Measurements from ENCODE around the gene TECPR1.

Gene TECPR1

DNA sequence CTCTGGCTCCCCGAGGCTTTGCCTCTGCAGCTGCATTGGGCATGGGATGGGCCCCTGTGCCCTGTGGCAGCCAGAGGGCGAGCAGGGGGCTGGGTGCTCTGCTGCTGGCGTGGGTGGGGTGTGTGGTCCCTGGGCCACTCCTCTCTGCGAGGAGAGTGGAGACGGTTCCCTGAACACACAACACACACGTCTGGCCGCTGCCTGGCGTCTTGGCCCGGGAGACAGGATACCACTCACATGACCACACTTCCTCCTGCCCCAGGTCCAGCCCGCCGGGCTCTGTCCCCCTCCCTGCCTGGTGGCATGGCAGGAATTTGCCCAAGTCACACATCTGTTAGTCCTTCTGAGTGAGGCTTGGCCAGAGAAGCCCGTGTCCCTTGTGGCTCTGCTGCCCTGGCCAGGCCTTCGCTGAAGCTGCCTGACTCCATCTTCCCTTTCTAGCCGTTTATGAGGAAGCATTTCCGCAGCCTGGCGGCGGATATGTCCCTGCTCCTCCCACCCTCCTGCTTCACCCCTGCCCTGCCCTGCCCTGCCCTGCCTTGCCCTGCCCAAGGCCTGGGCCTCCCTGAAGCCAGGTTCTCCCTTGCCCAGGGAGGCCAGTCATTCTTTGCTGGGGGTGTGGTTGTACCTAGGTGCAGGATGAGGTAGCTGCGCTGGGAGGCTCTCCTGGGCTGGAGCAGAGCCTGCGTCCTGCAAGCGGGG lies 32.5 kb upstream of the TECPR1 start:
- DNase-seq = no peak

DNA sequence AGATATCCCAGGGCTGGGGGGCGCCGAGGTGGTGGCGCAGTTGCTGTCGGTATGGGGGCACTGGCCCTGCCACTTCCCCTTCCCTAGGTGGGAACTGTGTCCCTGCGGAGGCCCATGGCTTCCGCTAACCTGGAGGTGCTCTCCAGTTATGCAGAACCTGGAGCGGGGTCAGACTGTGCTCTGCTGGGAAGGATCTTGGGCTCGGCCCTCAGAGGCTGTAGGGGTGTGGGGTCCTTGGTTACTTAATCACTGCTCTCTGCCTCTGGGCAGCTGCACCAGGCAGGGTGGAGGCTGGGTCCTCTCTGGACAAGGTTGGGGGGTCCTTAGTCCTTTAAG lies 31.8 kb upstream of the TECPR1 start:
- DNase-seq = no peak

DNA sequence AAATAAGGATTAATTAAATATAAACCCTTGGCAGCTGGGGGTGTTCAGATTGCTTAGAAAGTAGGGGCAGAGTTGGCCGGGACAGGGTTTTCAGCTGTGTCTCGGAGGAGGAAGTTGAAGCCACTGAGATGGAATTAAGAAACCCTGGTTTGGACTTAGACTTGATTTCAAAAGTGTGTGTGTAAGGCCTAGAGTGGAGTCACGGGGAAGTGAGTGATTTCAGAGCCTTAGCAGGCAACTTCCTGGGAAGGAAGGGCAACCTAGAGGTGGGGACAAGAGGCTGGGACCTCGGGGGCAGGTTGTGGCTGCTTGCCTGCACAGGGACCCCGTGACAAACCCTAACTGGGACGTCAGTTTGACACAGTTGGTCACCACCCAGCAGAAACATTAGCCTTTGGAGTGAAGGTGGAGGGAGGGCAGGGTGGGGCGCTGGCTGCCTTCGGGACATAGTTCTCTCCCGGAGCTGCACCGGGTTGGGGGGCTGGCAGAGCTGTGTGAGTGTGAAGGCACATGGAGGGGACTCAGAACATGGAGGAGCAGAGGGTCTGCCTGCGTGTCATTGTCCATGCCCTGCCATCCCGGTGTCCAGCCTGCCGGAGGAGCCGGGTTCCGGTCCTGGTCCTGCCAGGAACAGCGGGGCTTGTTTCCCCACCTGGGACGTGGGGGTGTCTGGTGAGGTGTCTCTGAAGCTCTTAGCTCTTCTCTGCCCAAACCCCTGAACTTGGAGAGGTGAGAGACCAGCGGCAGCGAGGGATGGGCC lies 31.3 kb upstream of the TECPR1 start:
- DNase-seq = no peak

DNA sequence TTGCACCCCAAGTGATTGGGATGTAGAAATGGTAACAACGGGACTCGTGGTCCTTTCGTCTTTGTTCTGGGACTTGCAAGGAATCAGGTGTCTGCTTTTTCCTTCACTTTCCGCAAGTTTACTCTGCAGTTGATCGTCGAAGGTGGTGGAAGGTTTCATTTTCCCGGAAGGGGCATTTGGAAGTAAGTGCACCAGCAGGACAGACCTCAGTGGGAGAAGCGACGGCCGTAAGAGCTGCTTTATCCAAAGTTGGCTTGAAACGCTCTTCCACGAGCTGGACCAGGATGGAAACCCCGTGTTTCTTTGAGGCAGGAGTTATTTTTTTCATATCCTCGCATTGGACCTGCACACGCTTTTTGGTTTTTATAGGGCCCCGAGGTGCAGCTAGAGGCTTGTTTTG lies 30.7 kb upstream of the TECPR1 start:
- DNase-seq = no peak

DNA sequence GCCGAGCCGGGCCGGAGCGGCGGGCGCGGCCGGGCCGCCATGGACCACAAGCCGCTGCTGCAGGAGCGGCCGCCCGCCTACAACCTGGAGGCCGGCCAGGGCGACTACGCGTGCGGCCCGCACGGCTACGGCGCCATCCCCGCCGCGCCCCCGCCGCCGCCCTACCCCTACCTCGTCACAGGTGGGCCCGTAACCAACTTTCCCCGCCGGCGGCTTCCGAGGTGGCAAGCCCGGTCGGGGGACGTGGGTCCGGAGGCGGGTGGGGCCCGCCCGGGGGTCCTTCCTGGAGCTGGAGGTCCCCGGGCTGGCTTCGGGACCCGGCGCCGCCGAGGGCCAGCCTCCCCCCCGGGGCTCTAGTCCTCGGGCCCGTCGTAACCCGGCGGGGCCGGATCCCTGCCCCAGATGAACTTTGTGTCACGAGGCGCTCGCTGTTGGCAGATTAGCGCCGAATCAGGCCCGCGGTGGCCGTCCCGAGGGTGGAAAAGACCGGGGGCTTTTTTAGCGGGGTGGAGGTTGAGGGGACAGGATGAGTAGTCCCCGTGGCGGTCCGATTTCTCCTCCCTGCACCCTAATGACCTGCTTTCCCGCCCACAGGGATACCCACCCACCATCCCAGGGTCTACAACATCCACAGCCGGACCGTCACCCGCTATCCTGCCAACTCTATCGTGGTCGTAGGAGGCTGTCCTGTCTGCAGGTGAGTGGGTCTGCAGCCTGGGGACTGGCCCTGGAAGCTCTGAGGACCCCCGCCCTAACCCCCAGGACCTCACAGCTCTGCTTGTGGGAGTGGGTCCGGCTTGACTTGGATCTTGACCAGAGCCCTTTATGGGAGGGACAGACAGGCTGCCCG lies 29.9 kb upstream of the TECPR1 start:
- DNase-seq = no peak

DNA sequence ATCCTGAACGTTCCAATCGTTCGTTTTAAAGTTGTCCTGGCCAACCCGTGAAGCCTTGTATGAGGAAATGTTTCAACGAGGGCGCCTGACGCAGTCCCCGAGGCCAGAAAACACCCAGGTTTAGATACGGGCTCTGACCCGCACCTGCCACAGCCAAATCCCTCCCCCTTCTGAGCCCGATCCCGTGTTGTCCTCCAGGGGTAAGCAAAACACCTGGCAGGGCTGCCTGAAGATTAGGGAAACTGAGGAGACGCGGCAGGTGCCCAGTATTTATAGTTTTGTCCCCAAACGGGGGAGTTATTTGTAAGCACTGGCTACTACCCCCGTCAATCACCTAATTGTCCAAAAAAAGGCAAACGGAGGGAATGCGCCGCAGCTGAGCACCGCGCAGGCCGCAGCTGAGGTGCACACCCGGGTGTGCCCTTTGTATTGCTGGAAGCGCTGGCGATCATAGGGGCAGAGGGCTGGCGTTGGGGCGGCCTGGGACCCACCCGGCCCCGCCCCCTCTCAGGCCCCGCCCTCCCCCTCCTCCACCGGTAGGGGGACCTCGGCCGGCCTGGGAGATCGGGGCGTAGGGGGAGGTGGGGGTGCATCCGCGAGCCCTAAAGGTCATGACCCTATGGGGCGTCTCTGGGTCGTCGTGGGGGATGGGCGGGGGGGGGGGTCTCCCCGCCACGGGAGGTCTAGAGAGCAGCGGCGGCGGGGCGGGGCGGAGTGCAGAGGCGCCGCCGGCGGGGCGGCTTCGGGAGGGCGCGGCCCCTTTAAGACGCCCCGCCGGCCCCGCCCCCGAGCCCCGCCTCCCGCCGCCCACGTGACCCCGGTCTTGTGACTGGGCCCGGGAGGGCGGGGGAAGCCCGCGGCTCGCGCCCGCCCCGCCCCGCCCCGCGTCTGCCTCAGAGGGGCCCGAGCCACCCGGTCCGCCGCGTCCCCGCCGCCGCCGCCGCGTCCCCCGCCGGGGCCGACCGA lies 29.0 kb upstream of the TECPR1 start, which contains the start of gene BRI3:
BRI3 (plus strand) TSS at position 896 of the 966 bp plus-strand sequence. CDS start 110 bp downstream, outside the sequence.
- DNase-seq = peak; percentile 28

DNA sequence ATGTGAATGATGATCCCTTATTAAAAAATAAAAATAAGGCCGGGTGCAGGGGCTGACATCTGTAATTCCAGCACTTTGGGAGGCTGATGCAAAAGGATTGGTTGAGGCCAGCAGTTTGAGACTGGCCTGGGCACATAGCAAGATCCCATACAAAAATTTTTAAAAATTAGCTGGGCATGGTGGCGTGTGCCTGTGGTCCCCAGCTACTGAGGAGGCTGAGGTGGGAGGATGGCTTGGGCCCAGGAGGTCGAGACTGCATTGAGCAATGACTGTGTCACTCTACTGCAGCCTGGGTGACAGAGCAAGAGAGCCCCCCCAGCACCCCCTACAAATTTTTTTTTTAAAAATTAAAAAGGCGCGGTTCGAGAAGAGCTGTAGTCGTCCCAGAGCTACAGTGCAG lies 28.3 kb upstream of the TECPR1 start:
- DNase-seq = no peak

DNA sequence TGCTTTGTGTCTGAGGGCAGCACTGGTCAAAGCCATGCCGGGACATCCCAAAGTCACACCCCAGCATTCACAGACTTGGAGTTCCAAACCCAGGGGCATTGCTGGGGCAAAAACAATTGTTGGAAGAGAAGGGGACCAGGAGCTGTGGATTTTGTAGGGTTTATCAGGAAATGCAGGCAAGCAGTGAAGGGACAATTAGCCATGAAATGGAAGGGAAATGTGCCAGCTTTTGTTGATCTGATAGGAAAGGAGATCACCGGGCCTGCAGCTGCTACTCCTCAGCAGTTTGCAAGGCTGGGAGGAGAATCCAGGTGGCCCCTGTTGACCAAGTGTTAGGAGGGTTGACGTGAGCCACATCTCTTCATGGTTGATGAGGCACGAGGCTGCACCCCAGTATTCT lies 26.9 kb upstream of the TECPR1 start:
- DNase-seq = no peak

DNA sequence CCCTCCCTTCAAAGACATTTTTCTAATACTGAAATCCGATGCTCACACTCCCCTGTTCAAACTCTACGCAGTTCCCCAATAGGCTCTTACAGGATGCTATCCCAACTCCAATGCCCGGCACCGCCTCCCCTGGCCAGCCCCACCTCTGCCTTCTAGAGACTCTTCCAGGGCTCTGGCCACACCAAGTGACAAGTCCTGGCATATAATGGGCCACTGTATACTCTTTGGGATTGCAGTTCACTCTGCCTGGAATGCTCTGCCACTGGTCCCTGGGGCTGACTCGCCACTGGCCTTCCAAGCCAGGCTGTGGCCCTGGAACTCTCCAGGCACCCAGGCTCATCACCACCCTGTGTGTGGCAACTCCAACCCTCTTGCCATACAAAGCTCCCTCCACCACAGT lies 26.4 kb upstream of the TECPR1 start:
- no peak for DNase-seq

DNA sequence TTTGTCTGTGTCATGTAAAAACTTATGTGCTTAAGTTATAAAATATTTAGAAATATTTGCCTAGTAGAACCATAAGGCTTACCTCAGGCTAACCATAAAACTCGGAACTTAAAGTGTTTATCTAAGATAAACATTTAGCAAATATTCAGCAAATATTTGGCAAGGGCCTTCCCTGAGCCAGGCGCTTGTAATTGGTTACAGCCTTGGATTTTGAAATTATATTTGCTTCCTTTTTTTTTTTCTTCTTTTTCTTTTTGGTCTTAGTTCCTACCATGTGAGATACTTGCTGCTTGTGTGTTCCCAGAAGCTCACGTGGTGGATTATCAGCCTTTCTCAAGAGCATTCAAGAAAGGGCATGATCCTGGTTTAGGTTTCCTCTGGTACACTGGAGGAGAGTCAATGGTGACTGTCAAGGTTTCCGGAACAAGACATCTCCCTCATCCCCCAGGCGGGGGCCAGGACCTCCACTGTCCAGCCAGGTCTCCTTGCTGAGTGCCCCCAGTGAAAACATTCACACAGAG lies 24.3 kb upstream of the TECPR1 start:
- DNase-seq = no peak

DNA sequence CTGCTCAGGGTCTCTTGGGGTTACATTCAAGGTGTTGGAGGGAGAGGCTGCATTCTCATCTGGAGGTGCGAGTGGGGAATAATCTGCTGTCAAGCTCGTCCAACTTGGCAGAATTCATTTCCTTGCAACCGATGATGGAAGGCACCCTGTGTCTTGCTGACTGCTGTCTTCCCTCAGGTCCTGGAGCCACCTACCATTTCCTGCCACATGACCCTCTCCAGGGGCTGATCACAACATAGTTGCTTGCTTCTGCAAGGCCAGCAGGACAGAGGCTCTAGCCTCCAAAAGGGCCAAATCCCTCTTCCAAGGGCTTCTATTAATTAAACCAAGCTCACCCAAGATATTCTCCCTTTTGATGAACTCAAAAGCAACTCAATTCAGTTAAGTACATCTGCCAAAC lies 15.3 kb upstream of the TECPR1 start:
- no peak for DNase-seq

DNA sequence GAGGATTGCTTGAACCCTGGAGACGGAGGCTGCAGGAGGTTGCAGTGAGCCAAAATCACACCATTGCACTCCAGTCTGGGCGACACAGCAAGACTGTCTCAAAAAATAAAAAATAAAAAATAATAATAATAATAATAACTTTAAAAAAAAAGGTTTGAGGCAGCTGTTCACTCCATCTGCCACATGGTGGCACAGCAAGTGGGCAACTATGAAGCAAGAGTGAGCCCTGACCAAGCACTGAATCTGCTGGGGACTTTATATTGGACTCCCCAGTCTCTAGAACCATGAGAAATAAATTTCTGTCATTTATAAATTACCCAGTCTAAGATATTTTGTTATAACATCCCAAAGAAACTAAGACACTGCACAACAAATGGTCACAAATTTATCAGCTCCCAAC lies 14.8 kb upstream of the TECPR1 start:
- DNase-seq = no peak

DNA sequence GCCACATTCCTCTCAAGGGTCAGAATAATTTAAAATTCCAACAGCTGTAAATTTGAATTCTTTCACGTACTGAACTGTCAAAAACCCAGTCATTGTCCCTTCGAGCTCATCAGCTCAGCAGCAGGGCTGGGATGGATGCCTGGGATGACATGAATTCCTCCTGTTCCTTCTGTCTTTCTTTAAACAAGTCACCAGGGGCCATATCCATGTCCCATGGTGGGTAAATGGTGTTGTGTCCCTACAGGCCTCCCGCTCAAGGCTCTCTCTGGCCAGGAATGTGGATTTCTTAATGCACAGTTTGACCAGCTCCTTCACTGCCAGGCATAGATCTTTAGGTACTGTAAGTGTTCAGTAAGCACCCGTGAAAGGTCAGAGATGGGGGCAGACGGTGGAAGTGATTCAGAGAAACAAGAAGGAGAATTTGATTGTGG lies 13.8 kb upstream of the TECPR1 start:
- no peak for DNase-seq

DNA sequence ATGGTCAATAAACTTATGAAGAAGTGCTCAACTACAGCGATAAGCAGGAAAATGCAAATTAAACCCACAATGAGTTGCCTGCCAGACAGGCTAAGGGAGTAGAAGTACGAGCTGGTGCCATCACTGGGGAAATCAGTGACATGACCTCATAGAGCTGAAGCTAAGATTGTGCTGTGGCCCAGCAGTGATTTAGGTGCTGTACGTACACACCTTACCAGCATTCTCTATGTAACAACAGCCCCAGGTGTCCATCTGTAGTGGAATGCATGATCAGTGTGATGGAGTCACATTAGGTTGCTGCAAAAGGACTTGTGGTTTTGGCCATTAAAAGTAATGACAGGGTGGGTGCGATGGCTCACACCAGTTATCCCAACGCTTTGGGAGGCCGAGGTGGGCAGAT lies 5.7 kb upstream of the TECPR1 start:
- DNase-seq = no peak

DNA sequence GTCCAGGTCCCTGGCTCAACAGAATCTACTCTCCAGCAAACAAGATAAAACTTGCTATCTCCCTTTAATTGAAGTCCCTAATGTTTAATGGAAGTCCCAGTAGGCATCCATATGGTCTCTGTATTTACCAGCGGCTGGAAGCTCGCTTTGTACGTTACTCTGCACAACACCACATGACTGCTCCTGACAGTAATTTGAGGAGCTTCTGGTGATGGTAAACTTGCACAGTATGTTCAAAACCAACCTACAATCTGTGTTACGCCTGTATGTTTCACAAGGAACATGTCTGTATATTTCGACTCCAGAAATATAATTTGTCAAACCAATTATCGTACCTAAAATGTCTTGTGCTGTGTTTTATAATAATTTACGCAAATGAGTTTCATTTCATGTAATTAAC lies 4.4 kb upstream of the TECPR1 start:
- no peak for DNase-seq

DNA sequence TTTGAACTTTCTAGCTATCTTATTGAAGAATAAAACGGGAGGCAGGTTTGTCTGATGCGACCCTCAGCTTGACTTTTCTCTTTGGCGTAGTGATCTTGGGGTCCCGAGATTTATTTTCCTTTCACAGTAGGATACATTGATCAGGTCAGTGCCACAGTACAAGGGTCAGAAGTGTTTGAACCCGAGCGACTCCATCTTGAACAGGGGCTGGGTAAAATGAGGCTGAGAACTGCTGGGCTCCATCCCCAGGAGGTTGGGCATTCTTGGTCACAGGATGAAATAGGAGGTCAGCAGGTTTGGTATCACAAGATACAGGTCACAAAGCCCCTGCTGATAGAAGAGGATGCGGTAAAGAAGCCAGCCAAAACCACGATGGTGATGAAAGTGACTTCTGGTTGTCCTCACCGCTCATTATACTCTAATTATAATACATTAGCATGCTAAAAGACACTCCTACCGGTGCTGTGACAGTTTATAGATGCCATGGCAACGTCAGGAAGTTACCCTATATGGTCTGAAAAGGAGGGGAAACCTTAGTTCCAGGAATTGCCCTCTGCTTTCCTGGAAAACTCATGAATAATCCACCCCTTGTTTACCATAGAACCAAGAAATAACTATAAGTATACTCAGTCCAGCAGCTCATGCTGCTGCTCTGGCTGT lies 3.0 kb upstream of the TECPR1 start:
- DNase-seq = no peak

DNA sequence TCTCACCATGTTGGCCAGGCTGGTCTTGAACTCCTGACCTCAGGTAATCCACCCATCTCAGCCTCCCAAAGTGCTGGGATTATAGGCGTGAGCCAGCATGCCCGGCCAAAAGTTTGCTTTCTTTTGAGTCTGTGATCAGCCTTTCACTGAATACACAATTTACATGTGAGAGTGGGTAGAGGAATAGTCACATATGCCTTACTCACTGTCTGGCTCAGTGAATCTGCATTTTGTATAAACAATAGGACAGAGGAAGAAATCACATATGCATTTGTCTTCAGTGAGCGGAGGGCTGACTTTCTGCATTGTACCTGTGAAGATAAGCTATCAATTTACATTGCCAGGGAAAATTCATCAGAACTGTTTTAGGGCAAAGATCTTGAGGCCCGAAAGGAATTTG lies 2.5 kb upstream of the TECPR1 start:
- DNase-seq = no peak

DNA sequence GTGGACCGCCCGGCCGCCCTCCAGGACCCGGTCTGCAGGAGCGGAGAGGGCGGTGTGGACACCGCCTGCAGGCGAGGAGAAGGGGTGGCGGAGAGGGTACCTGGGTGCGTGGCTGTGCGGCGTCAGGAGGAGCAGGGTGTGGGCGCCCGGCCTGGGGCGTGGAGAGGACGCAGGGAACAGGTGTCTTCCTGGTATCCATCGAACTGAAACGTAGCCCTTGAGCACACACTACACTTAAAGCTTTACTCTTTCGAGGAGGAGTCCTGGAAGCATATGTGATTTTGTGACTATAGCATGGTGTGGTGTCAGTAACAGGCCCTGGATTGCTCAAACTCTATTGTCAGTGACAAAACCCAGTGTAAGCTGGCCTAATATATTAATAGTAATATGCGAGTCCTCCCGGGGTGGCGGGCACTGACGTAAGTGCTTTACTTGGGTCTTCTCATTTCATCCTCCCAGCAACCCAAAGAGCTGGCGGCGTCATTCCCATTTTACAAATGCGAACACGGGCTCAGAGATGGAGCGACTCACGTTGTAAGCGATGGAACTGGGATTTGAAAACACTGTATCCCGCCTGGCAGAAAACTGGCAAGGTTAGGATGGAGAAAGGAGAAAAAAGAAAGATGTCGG lies 508 bp upstream of the TECPR1 start:
- no peak for DNase-seq

DNA sequence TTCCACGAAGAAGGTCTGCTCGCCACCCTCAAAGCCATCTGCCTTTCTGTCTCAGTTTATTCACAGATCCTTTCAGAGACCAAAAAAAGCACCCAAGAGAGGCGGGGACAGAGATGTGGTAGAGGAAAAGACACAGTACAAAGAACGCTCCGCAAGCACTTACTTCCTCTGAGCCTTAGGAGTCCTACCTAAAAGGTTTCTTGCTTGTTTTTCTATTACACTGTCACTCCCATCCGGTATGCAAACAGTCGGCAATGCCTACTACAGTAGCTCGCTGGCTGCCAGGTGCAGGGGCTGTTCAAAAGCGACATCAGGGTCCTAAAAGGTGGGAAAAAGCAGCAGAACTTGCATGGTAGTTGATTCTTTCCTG lies 816 bp downstream of the TECPR1 start:
- DNase-seq = no peak

DNA sequence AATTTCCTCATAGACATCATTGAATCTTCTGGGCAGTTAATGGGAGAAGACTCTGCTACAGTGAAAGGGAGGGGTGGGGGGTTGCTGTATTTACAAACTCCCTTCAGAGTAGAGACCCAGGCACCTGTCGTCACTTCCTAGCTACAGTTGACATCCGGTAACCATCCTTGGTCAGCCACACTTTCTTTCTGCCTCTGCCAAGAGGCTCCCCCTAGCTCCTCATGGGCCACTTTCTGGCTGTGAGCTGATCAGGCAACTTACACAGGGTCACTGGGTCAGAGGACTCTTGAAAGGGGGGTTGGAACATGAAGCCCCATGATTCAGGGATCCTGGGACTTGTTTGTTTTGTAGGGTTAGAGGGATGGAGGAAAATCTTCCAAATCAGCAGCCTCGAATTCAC lies 1.2 kb downstream of the TECPR1 start:
- no peak for DNase-seq

DNA sequence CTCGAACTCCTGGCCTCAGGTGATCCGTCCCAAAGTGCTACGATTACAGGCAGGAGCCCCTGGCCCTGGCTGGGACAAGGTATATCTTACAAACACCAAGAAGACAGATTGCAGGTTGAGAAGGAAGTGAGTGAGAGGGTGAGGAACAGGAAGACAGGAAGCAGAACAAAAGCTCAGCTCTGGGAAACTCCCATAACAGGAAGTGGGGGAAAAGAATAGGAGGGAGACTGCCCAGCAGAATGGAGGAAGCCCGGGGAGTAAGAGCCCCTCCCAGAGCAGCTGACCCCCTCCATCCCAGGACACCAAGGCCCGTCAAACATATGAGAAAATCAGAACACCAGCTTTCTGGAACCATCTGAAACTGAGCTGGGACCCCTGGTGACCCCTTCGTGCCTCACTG lies 2.9 kb downstream of the TECPR1 start:
- no peak for DNase-seq
